ENCODE measurements around the gene PLA2G1B.
A peak's percentile ranks its signal among the peaks of the same experiment; 100 is the strongest.

PLA2G1B gene

GRCh38 chr12:120327593-120327992 is at the start of gene PLA2G1B:
Gene PLA2G1B (minus strand): TSS chr12:120327779. CDS start chr12:120327753, 26 bp downstream.
- DNase-seq (ENCODE audit: low spot score) = no peak

- no peak for DNase-seq (ENCODE audit: low spot score)
Measured at GRCh38 chr12:120376934-120377572, 49.5 kb upstream of the PLA2G1B start.

- DNase-seq (ENCODE audit: low spot score) = no peak
Measured at GRCh38 chr12:120376416-120376815, 48.8 kb upstream of the PLA2G1B start.

- no peak for DNase-seq (ENCODE audit: low spot score)
Measured at GRCh38 chr12:120376009-120376408, 48.4 kb upstream of the PLA2G1B start.

GRCh38 chr12:120373683-120374082 is 46.1 kb upstream of the PLA2G1B start:
- no peak for DNase-seq (ENCODE audit: low spot score)

GRCh38 chr12:120370343-120371243 is 43.0 kb upstream of the PLA2G1B start:
- no peak for DNase-seq (ENCODE audit: low spot score)

GRCh38 chr12:120369603-120370342 is 42.2 kb upstream of the PLA2G1B start:
- DNase-seq (ENCODE audit: low spot score) = no peak

GRCh38 chr12:120368789-120369602 is 41.4 kb upstream of the PLA2G1B start, which contains the start of gene MSI1:
Gene MSI1 (minus strand): TSS chr12:120369164. CDS start chr12:120369091, 73 bp downstream.
- no peak for DNase-seq (ENCODE audit: low spot score)

GRCh38 chr12:120367924-120368788 is 40.6 kb upstream of the PLA2G1B start:
- DNase-seq (ENCODE audit: low spot score) = no peak

- peak; percentile 22 for DNase-seq (ENCODE audit: low spot score)
Measured at GRCh38 chr12:120367233-120367923, 39.8 kb upstream of the PLA2G1B start.

GRCh38 chr12:120366845-120367232 is 39.3 kb upstream of the PLA2G1B start:
- DNase-seq (ENCODE audit: low spot score) = no peak

- DNase-seq (ENCODE audit: low spot score) = no peak
Measured at GRCh38 chr12:120366341-120366705, 38.7 kb upstream of the PLA2G1B start.

- DNase-seq (ENCODE audit: low spot score) = peak; percentile 21
Measured at GRCh38 chr12:120365675-120366340, 38.2 kb upstream of the PLA2G1B start.

- DNase-seq (ENCODE audit: low spot score) = no peak
Measured at GRCh38 chr12:120364487-120364886, 36.9 kb upstream of the PLA2G1B start.

- no peak for DNase-seq (ENCODE audit: low spot score)
Measured at GRCh38 chr12:120363274-120363855, 35.8 kb upstream of the PLA2G1B start.

- no peak for DNase-seq (ENCODE audit: low spot score)
Measured at GRCh38 chr12:120362516-120363273, 35.1 kb upstream of the PLA2G1B start.

GRCh38 chr12:120361506-120362208 is 34.1 kb upstream of the PLA2G1B start:
- peak; percentile 26 for DNase-seq (ENCODE audit: low spot score)

GRCh38 chr12:120359128-120359527 is 31.5 kb upstream of the PLA2G1B start:
- no peak for DNase-seq (ENCODE audit: low spot score)
